Limb (tissue), 2 donors: ENCODE measurements around the gene SH3GL1.

ENCODE experiments used
- DNase-seq, 2 donors: peaks; one replicate each; pipeline ENCODE4 v3.0.0-alpha.2; 2016; ENCODE audit errors: extremely low spot score in 2 of 2

Gene SH3GL1

GRCh38 chr19:4319067-4319718 is 81.2 kb downstream of the SH3GL1 start:
- DNase-seq = no peak

GRCh38 chr19:4318460-4318859 is 81.9 kb downstream of the SH3GL1 start:
- DNase-seq = no peak

- no peak for DNase-seq
Measured at GRCh38 chr19:4316956-4317355, 83.4 kb downstream of the SH3GL1 start.

- DNase-seq = no peak
Measured at GRCh38 chr19:4313847-4314490, 86.4 kb downstream of the SH3GL1 start.
